Measurements from ENCODE around the gene MARK4.

Gene MARK4

DNA sequence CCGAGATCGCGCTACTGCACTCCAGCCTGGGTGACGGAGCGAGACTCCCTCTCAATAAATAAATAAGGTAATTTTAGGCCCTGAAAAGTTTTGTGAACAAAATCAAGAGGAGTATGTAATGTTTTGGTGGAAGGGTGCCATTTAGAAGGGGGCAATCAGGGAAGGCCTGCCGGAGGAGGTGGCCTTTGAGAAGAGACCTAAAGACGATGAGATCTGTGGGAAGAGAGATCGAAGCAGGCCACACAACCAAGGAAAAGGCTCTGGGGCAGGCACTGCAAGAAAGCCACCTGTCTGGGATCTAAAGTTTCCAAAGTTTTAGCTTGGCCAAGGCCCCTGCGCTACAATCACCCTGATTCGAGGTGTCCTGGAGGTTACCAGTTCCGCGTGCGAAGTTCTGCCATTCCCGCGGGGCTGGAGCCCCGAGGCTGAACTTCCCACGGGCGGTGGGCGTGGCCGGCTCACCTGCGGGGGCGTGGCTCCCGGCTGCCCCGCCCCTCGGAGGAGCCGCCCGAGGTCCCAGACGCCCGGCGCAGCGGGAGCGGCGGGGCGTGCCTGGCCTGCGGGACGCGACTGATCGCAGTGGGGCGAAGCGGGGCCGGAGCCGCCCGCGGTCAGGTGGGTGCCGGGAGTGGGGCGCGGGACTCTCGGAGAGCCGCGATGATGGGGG is 89.3 kb downstream of the MARK4 start, which contains the start of gene KLC3:
Gene KLC3 (plus strand): TSS at position 519 of the 667 bp plus-strand sequence. CDS start 4,792 bp downstream, outside the sequence.
- DNase-seq (ENCODE audit: low read depth in 2 of 2): no peak

DNA sequence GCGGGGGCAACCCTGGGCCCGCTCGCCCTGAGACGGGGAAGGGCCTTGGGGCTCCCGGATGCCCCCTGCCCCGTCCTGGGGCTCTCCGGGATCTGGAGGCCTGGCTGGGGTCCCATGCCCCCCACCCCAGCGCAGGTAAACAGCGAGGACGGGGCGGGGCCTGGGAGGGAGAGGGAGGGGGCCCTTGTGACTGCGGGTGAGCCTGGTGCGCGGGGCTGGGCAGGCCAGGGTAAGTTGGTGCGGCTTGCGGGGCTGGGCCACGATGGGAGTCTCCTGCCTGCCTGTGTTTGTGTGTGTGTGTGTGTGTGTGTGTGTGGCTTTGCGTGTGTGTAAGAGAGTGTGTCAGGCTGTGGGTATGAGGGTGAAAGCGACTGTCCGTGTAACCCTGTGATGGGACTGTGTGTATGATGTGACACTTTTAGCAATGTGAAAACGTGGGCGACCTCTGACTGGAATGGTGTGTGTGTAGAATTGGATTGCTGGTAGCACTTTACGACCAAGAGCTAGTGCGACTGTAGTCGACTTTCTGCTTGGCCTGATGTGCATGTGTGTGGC is 89.9 kb downstream of the MARK4 start:
- DNase-seq (ENCODE audit: low read depth in 2 of 2): no peak

DNA sequence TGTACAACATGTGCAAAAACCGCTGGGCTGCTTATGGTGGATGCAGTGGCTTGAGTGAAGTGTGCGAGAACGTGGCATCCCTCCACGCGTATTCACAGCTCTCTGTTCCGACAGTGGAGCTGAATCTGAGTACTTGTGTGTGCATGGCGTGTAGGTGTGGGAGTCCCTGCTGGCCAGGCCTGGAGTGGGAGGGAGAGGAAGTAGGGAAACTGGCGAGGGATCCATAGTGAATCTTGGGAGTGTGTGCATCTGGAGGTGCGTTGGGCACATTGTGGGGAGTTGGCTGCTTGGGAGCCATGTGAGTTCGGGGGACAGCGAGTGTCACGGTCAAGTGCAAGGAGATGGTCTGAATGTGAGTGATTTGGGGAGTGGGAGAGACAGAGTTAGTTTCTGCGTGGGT is 91.8 kb downstream of the MARK4 start:
- no peak for DNase-seq (ENCODE audit: low read depth in 2 of 2)

DNA sequence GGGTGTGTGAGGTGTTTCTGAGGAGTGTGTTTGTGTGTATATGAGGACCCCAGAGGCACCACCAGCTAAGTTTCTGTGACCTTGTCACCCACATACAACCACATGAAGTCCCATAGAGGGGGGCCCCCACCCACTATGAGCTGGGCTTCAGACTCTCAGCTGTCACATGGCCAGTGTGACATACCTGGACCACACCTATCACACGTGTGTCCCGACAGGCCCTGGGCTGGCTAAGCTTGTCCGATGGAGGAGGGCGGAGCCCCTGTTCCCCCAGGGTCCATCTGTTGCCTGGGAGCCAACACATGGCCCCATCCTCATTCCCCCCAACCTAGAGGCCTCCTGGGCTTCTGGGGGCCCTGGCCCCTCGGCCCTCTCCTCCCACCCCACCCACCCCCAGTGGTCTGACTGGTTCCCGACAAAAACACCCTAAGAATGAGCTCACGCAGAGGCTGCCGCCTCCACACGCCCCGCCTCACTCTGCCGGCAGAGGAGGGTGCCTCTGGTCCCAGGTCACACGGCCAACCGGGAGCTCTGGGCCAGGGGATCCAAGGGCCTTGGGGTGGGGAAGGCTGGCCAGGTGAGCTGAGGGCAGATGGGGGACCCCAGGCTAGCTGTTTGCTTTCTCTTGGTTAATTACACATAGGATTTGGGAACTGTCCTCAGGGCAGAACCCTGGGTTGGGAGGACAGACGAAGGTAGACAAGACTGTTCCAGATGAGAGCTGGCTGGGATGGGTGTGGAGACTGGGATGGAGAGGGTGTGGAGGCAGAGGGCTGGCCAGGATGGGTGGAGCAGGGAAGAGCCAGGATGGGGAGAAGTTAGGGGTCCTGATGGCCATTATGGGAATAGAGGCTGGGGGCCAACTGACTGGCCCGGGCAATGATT is 93.8 kb downstream of the MARK4 start:
- DNase-seq (ENCODE audit: low read depth in 2 of 2): no peak

DNA sequence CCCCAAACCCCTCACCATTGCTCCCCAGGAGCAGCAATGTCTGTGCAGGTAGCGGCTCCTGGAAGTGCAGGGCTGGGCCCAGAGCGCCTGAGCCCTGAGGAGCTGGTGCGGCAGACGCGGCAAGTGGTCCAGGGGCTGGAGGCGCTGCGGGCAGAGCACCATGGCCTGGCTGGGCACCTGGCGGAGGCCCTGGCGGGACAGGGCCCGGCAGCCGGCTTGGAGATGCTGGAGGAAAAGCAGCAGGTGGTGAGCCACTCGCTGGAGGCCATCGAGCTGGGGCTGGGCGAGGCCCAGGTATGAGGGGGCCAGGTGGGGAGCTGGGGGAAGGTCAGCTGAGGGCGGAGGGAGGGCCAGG is 94.4 kb downstream of the MARK4 start:
- DNase-seq (ENCODE audit: low read depth in 2 of 2): no peak

DNA sequence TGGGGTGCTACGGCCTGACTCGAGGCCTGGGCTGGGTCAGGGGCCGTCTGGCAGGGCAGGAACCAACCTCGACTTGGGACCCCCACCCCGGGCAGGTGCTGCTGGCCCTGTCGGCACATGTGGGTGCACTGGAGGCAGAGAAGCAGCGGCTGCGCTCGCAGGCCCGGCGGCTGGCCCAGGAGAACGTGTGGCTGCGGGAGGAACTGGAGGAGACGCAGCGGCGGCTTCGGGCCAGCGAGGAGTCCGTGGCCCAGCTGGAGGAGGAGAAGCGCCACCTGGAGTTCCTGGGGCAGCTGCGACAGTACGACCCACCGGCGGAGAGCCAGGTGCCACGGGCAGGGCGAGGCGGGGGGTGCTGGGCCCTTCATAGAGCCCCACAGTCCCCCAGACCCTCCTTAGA is 95.4 kb downstream of the MARK4 start:
- no peak for DNase-seq (ENCODE audit: low read depth in 2 of 2)

DNA sequence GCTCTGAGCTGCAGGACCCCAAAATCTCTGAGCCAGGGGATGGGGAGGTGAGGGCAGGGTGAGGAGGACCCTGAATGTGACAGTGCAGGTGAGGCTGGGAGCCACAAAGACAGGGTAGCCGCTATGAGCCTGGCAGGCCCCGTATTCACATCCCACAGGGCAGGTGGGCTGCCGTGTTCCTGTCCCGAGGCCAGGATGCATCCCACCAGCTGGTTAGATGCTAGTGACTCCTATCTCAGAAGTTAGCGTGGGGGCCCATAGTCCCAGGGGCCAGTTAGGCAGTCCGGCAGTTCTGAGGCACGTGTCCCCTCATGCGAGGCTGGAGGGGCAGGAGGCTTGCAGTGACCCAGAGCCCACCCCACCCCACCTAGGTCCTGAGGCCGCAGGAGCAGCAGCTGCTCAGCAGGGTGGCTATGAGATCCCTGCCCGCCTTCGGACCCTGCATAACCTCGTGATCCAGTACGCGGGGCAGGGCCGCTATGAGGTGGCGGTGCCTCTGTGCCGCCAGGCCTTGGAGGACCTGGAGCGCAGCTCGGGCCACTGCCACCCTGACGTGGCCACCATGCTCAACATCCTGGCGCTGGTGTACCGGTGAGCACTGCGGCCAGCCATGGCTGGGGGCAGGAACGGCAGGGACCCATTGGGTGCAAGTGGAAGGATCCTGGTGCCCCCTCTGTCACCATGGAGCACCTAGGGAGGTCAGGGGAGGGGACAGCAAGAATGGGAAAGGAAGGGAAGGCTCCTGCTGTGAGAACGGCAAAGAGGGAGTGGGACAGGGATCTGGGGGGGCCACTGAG is 96.7 kb downstream of the MARK4 start:
- no peak for DNase-seq (ENCODE audit: low read depth in 2 of 2)

DNA sequence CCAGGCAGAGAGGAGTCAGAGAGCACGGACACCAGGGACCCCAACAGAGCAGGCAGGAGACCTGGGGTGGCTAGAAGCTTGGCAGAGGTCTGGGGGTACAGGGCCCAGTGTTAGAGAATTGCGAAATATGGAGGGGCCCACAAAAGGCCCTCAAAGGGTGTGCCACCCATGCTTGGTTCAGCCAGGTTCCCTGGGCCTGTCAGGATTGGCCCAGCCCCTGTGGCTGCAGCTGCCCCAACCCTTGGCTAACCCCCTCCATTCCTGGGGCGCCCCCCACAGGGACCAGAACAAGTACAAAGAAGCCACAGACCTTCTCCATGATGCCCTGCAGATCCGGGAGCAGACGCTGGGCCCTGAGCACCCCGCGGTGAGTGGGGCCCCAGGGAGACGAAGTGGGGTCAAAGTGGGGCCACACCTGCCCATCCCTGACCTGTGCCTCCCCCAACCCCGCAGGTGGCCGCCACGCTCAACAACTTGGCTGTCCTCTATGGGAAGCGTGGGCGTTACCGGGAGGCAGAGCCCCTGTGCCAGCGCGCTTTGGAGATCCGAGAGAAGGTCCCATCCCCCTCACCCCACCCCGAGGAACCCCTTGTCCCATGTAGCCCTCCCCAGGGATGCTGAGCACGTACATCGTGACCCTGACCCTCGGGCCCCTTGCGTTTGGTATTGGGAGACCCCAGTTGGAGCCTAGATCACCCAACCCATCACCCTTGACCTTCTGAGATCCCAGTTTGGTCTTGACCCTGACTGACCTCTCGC is 97.5 kb downstream of the MARK4 start:
- no peak for DNase-seq (ENCODE audit: low read depth in 2 of 2)

DNA sequence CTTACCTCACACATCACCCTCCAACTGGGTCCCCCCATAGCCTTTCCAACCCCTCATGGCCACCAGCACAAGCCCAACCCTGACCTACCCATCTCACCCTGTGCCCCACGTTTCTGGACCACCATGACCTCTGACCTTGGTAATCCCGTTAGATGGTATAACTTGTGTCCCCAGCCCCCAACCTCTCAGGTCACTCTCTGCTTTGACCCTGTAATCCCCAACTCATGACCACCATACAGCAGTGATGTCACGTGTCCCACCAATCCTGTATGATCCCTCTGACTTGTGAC is 98.0 kb downstream of the MARK4 start:
- DNase-seq (ENCODE audit: low read depth in 2 of 2): no peak

DNA sequence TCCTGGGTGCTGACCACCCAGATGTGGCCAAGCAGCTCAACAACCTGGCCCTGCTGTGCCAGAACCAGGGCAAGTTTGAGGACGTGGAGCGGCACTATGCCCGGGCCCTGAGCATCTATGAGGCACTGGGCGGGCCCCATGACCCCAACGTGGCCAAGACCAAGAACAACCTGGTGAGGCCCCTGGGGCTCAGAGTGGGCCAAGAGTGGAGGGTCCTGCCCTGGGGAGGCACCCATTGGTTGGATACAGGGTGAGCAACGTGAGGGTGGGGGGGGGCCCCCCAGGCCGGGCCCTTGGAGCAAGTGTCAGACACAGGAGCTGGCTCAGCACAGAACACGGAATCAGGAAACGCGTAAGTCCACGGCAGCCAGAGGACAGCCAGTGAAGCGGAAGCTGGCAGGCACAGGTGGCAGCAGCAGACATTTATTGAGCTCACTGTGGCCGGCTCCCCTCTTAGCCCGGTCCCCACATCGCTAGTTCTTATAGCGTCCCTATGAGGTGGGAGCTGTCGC is 98.4 kb downstream of the MARK4 start:
- no peak for DNase-seq (ENCODE audit: low read depth in 2 of 2)

DNA sequence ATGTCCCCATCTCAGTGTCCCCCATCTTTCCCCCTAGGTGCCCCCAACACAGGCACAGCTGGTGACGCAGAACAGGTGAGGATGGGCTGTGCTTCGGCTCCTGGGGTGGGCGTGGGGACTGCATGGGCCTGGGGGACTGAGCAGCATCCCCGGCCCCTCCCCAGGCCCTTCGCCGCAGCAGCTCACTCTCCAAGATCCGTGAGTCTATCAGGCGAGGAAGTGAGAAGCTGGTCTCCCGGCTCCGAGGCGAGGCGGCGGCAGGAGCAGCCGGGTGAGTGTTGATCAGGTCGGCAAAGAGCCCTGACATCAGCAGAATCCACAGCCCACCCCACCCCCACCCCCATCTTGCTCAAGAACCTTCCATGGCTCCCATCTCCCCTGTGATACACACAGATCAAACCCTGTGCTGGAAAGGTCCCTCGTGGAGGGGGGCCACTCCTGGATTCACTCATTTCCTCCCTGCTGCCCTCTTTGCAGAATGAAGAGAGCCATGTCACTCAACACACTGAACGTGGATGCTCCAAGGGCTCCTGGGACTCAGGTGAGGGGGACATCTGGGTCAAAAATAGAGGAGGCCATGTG is 99.5 kb downstream of the MARK4 start:
- DNase-seq (ENCODE audit: low read depth in 2 of 2): no peak

DNA sequence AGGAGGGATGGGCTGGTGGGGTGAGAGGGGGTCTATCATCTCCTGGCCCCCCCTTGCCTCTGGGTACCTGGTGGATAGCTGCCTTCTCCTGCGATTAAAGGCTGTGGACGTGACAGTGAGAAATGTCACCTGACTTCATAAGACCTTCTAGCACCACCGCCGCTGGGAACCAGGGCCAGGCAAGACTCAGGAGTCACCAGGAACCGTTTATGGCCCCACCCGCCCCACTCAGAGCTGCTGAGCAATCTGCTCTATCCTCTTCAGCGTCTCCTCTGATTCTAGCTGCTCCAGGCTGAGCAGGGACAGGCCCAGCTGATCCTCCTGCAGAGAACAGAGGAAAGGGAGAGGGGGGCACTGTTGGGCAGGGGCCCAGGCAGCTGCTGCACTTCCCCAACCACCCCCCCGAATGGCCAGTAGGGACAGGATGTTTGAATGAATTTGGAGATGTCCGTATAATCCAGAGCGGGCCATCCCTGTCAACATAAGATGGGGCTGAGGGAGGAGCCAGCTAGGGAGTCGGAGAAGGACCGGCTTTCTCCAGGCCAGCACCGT is 100.4 kb downstream of the MARK4 start:
- no peak for DNase-seq (ENCODE audit: low read depth in 2 of 2)

DNA sequence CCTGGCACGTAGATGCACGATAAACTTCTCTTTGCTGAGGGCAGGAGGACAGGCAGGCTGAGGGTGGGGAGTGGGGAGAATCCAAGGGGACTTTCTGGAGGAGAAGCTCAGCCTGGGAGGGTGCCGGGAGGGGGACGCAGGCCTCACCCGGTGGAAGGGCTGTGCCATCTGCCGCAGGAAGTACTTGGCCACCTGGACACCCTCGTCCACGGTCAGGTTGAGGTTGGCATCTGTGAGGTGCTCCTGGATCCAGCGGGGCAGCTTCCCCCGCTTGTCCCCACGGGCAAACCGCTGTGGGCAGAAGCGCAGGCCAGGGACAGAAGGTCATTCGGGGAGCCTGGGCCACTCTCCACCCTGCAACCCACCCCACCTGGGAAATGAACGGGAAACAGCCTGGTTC is 101.0 kb downstream of the MARK4 start:
- no peak for DNase-seq (ENCODE audit: low read depth in 2 of 2)

DNA sequence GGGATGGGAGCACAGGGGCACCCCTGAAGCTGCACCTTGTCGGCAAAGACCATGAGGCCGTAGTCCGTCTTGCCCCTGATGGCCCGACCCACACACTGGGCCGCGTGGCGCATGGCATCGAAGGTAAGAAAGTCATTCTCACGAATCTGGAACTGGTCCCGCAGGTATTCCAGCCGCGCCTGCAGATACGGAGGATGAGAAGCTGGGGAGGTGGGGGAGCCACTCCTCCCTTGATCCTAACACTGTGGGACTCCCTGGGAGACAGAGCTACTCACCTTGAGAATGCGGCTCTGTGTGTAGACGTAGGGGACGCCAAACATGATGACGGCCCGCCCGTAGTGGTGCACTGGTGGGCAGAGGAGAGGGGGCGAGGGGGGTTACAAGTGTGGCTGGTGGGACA is 101.4 kb downstream of the MARK4 start:
- no peak for DNase-seq (ENCODE audit: low read depth in 2 of 2)

DNA sequence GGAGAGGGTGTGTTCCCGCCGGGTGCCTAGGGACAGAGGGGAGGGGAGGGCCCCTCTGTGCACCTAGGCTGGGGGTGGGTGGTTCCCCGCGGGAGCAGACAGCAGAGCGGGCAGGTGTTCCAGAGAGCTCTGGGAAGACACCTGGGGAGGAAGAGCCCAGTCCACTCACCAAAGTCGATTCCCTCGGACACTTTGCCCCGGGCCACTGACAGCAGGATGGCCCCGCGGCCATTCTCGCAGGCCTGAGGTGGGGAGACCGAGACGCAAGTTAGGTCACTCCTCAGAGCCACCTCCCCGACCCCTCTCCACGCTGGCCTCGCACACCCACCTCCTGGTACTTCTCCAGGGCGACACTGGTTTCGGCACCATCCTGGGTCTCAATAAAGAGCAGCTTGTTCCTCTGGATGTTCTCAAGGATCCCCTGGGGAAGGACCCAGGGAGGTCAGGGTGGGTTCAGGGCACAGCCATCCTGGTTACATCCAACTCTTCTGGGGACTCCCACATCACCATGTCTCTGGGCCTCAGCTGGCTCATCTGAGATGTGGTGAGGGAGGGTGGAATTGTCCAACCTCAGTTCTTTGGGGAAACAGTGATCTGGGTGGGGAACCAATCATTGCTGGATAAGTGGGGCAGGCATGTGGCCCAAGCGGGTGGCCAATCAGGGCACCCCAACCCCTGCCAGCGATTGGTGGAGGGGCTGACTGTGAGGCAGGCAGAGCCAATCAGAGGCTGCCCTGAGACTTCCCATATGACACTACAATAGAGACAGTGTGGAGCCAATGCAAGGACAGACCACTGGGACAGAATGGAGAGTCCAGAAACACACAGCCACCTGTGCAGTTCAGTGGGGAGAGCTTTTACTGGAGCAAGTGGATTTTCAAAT is 102.1 kb downstream of the MARK4 start:
- DNase-seq (ENCODE audit: low read depth in 2 of 2): no peak

DNA sequence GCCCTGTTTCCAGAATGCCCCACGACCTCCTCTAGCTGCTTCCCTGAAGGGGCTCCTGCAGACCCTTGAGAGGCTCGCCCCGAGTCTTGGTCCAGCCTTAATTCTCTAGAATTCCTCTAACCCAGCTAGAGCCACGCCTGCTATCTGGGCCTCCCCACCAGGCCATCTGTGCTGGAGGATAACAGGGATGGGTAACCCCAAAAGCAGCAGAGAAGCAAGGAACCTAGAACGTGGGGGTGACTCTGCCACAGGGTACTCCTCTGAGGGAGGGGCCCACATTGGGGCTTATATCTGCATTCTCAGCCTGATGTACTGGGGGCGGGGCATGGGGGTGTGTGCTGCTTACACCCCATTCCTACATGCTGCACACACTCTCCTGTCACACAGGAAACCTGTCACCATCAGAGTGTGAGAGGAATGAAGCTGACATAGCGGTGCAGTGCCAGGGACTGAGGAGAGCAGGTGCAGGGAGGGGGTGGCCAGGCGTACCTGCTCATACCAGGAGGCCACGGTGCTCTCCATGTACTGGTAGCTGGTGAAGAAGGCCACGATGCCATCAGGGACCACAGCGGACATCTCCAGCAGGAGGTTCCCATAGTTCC is 103.3 kb downstream of the MARK4 start:
- no peak for DNase-seq (ENCODE audit: low read depth in 2 of 2)
